ENCODE results near the gene FIBP.
A peak's percentile ranks its signal among the peaks of the same experiment; 100 is the strongest.
"Not testable (repeated sequence)": the region's sequence is repeated elsewhere in the genome, so short reads cannot be mapped to it uniquely, and the experiment has no call there.

The FIBP gene

GRCh38 chr11:65853246-65853979, 34.9 kb downstream of the FIBP start:
- no peak overlapping the region for H3K27ac ChIP-seq (ENCODE audit: insufficient read depth, low read depth, low read length, poor library complexity, severe bottlenecking)
- no peak overlapping the region for H3K4me3 ChIP-seq (ENCODE audit: insufficient read depth, low read depth, low read length)
- H3K9me3 ChIP-seq (ENCODE audit: control insufficient read depth, low read length): no peaks in the 10 kb centered on the region
- no peaks in the 10 kb centered on the region for H3K27me3 ChIP-seq (ENCODE audit: control insufficient read depth, insufficient read depth, low read length, poor library complexity, severe bottlenecking)
- no peaks in the 10 kb centered on the region for H3K4me1 ChIP-seq (ENCODE audit: control insufficient read depth, insufficient read depth, low read length)
- H3K36me3 ChIP-seq (ENCODE audit: control insufficient read depth, insufficient read depth, low read length): peaks cover 41% of the 10 kb centered on the region
- 94 to 97% methylated on average over 6 of the region's 6 CpGs for WGBS, 2 experiments

GRCh38 chr11:65852508-65853245, 35.6 kb downstream of the FIBP start:
- H3K9me3 ChIP-seq (ENCODE audit: control insufficient read depth, low read length): no peaks in the 10 kb centered on the region
- H3K27ac ChIP-seq (ENCODE audit: insufficient read depth, low read depth, low read length, poor library complexity, severe bottlenecking): peak overlapping the region; percentile 16
- no peaks in the 10 kb centered on the region for H3K4me1 ChIP-seq (ENCODE audit: control insufficient read depth, insufficient read depth, low read length)
- H3K36me3 ChIP-seq (ENCODE audit: control insufficient read depth, insufficient read depth, low read length): peaks cover 41% of the 10 kb centered on the region
- WGBS, 2 experiments: 96 to 97% methylated on average over 33 of the region's 33 CpGs
- H3K27me3 ChIP-seq (ENCODE audit: control insufficient read depth, insufficient read depth, low read length, poor library complexity, severe bottlenecking): no peaks in the 10 kb centered on the region
- H3K4me3 ChIP-seq (ENCODE audit: insufficient read depth, low read depth, low read length): no peak overlapping the region

- no peaks in the 10 kb centered on the region for H3K9me3 ChIP-seq (ENCODE audit: control insufficient read depth, low read length)
- no peaks in the 10 kb centered on the region for H3K27me3 ChIP-seq (ENCODE audit: control insufficient read depth, insufficient read depth, low read length, poor library complexity, severe bottlenecking)
- H3K36me3 ChIP-seq (ENCODE audit: control insufficient read depth, insufficient read depth, low read length): peaks cover 41% of the 10 kb centered on the region
- H3K27ac ChIP-seq (ENCODE audit: insufficient read depth, low read depth, low read length, poor library complexity, severe bottlenecking): no peak overlapping the region
- H3K4me1 ChIP-seq (ENCODE audit: control insufficient read depth, insufficient read depth, low read length): no peaks in the 10 kb centered on the region
- H3K4me3 ChIP-seq (ENCODE audit: insufficient read depth, low read depth, low read length): no peak overlapping the region
- WGBS, 2 experiments: 93 to 94% methylated on average over 10 of the region's 10 CpGs
These were observed 36.3 kb downstream of the FIBP start for GRCh38 chr11:65851811-65852507.

GRCh38 chr11:65851083-65851579, 37.1 kb downstream of the FIBP start:
- Histone ChIP-seq H3K4me3 (ENCODE audit: insufficient read depth, low read depth, low read length) (no peak overlapping the region), H3K4me1 (ENCODE audit: control insufficient read depth, insufficient read depth, low read length) (no peaks in the 10 kb centered on the region), H3K27me3 (ENCODE audit: control insufficient read depth, insufficient read depth, low read length, poor library complexity, severe bottlenecking) (no peaks in the 10 kb centered on the region), H3K9me3 (ENCODE audit: control insufficient read depth, low read length) (no peaks in the 10 kb centered on the region), H3K27ac (ENCODE audit: insufficient read depth, low read depth, low read length, poor library complexity, severe bottlenecking) (no peak overlapping the region), H3K36me3 (ENCODE audit: control insufficient read depth, insufficient read depth, low read length) (peaks cover 41% of the 10 kb centered on the region)
- WGBS, 2 experiments: 92 to 95% methylated on average over 14 of the region's 14 CpGs

GRCh38 chr11:65850217-65851082, 37.8 kb downstream of the FIBP start:
- no peaks in the 10 kb centered on the region for H3K4me1 ChIP-seq (ENCODE audit: control insufficient read depth, insufficient read depth, low read length)
- H3K27ac ChIP-seq (ENCODE audit: insufficient read depth, low read depth, low read length, poor library complexity, severe bottlenecking): no peak overlapping the region
- H3K9me3 ChIP-seq (ENCODE audit: control insufficient read depth, low read length): no peaks in the 10 kb centered on the region
- no peak overlapping the region for H3K4me3 ChIP-seq (ENCODE audit: insufficient read depth, low read depth, low read length)
- WGBS, 2 experiments: 91% methylated on average over 20 of the region's 20 CpGs
- H3K27me3 ChIP-seq (ENCODE audit: control insufficient read depth, insufficient read depth, low read length, poor library complexity, severe bottlenecking): no peaks in the 10 kb centered on the region
- H3K36me3 ChIP-seq (ENCODE audit: control insufficient read depth, insufficient read depth, low read length): peaks cover 34% of the 10 kb centered on the region

GRCh38 chr11:65849771-65850216, 38.5 kb downstream of the FIBP start:
- Histone ChIP-seq H3K27ac (ENCODE audit: insufficient read depth, low read depth, low read length, poor library complexity, severe bottlenecking) (no peak overlapping the region), H3K36me3 (ENCODE audit: control insufficient read depth, insufficient read depth, low read length) (peaks cover 28% of the 10 kb centered on the region), H3K4me3 (ENCODE audit: insufficient read depth, low read depth, low read length) (no peak overlapping the region), H3K4me1 (ENCODE audit: control insufficient read depth, insufficient read depth, low read length) (no peaks in the 10 kb centered on the region), H3K9me3 (ENCODE audit: control insufficient read depth, low read length) (no peaks in the 10 kb centered on the region), H3K27me3 (ENCODE audit: control insufficient read depth, insufficient read depth, low read length, poor library complexity, severe bottlenecking) (no peaks in the 10 kb centered on the region)
- 76% methylated on average over 16 of the region's 16 CpGs for WGBS, 2 experiments

- Histone ChIP-seq H3K27me3 (ENCODE audit: control insufficient read depth, insufficient read depth, low read length, poor library complexity, severe bottlenecking) (no peaks in the 10 kb centered on the region), H3K4me3 (ENCODE audit: insufficient read depth, low read depth, low read length) (no peak overlapping the region), H3K27ac (ENCODE audit: insufficient read depth, low read depth, low read length, poor library complexity, severe bottlenecking) (no peak overlapping the region), H3K4me1 (ENCODE audit: control insufficient read depth, insufficient read depth, low read length) (no peaks in the 10 kb centered on the region), H3K36me3 (ENCODE audit: control insufficient read depth, insufficient read depth, low read length) (peaks cover 23% of the 10 kb centered on the region), H3K9me3 (ENCODE audit: control insufficient read depth, low read length) (no peaks in the 10 kb centered on the region)
- 82 to 83% methylated on average over 8 of the region's 8 CpGs for WGBS, 2 experiments
These were observed 38.9 kb downstream of the FIBP start for GRCh38 chr11:65849366-65849765.

- H3K36me3 ChIP-seq (ENCODE audit: control insufficient read depth, insufficient read depth, low read length): peaks cover 16% of the 10 kb centered on the region
- not testable (repeated sequence) for H3K27ac ChIP-seq (ENCODE audit: insufficient read depth, low read depth, low read length, poor library complexity, severe bottlenecking); H3K9me3 ChIP-seq (ENCODE audit: control insufficient read depth, low read length); H3K4me3 ChIP-seq (ENCODE audit: insufficient read depth, low read depth, low read length); H3K27me3 ChIP-seq (ENCODE audit: control insufficient read depth, insufficient read depth, low read length, poor library complexity, severe bottlenecking); H3K4me1 ChIP-seq (ENCODE audit: control insufficient read depth, insufficient read depth, low read length)
- WGBS, 2 experiments: 76 to 77% methylated on average over 7 of the region's 7 CpGs
These were observed 39.6 kb downstream of the FIBP start for GRCh38 chr11:65848693-65849092.

GRCh38 chr11:65847746-65848145, 40.5 kb downstream of the FIBP start:
- Histone ChIP-seq H3K9me3 (ENCODE audit: control insufficient read depth, low read length) (no peaks in the 10 kb centered on the region), H3K4me1 (ENCODE audit: control insufficient read depth, insufficient read depth, low read length) (no peaks in the 10 kb centered on the region), H3K27me3 (ENCODE audit: control insufficient read depth, insufficient read depth, low read length, poor library complexity, severe bottlenecking) (no peaks in the 10 kb centered on the region), H3K4me3 (ENCODE audit: insufficient read depth, low read depth, low read length) (no peak overlapping the region), H3K27ac (ENCODE audit: insufficient read depth, low read depth, low read length, poor library complexity, severe bottlenecking) (no peak overlapping the region), H3K36me3 (ENCODE audit: control insufficient read depth, insufficient read depth, low read length) (peaks cover 10% of the 10 kb centered on the region)
- WGBS, 2 experiments: 86 to 88% methylated on average over 3 of the region's 3 CpGs
